ENCODE results near the gene HAPSTR1.

DNA sequence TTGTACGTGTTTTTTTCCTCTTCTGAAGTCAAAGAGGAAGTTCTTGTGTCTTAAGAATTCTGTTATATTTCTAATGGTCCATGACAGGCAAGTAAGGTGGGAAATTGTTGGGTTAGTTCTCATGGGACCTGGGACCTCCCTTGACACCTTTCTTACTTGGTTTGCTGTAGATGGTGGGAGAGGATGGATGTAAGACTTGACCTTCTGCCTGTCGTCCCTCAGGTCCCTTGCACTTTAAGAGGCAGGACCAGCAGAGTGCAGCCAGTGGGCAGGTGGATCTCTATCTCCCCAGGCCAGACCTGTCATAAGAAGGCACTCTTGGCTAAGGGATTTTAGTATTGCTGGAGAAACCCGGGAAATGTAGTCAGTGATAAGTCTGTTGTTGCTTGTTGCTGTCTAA lies 12.1 kb downstream of the HAPSTR1 start:
- TF ChIP-seq, protein P1, sequence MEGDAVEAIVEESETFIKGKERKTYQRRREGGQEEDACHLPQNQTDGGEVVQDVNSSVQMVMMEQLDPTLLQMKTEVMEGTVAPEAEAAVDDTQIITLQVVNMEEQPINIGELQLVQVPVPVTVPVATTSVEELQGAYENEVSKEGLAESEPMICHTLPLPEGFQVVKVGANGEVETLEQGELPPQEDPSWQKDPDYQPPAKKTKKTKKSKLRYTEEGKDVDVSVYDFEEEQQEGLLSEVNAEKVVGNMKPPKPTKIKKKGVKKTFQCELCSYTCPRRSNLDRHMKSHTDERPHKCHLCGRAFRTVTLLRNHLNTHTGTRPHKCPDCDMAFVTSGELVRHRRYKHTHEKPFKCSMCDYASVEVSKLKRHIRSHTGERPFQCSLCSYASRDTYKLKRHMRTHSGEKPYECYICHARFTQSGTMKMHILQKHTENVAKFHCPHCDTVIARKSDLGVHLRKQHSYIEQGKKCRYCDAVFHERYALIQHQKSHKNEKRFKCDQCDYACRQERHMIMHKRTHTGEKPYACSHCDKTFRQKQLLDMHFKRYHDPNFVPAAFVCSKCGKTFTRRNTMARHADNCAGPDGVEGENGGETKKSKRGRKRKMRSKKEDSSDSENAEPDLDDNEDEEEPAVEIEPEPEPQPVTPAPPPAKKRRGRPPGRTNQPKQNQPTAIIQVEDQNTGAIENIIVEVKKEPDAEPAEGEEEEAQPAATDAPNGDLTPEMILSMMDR (IDR thresholded peaks at IDR 0.05) = no peak
- TF ChIP-seq POLR2AphosphoS5 (IDR thresholded peaks at IDR 0.05; ENCODE audit: low read depth, low read length) (no peak), SIN3A (IDR thresholded peaks at IDR 0.05; ENCODE audit: borderline replicate concordance, insufficient read depth, low read depth, low read length) (no peak)
- TF ChIP-seq, protein P2, sequence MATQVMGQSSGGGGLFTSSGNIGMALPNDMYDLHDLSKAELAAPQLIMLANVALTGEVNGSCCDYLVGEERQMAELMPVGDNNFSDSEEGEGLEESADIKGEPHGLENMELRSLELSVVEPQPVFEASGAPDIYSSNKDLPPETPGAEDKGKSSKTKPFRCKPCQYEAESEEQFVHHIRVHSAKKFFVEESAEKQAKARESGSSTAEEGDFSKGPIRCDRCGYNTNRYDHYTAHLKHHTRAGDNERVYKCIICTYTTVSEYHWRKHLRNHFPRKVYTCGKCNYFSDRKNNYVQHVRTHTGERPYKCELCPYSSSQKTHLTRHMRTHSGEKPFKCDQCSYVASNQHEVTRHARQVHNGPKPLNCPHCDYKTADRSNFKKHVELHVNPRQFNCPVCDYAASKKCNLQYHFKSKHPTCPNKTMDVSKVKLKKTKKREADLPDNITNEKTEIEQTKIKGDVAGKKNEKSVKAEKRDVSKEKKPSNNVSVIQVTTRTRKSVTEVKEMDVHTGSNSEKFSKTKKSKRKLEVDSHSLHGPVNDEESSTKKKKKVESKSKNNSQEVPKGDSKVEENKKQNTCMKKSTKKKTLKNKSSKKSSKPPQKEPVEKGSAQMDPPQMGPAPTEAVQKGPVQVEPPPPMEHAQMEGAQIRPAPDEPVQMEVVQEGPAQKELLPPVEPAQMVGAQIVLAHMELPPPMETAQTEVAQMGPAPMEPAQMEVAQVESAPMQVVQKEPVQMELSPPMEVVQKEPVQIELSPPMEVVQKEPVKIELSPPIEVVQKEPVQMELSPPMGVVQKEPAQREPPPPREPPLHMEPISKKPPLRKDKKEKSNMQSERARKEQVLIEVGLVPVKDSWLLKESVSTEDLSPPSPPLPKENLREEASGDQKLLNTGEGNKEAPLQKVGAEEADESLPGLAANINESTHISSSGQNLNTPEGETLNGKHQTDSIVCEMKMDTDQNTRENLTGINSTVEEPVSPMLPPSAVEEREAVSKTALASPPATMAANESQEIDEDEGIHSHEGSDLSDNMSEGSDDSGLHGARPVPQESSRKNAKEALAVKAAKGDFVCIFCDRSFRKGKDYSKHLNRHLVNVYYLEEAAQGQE (IDR thresholded peaks at IDR 0.05; ENCODE audit: insufficient read depth in 1 of 2, low read depth in 2 of 2, low read length in 1 of 2) = no peak

All from Panc1 (cell line).